Smooth muscle cell of the brain vasculature (primary cell): ENCODE data around the gene PDGFD.
A peak's percentile ranks its signal among the peaks of the same experiment; 100 is the strongest.

Experiments
- DNase-seq: peaks from one replicate; pipeline ENCODE4 v3.0.0-alpha.2; 2012; ENCODE audit warnings: low read depth, low spot score

PDGFD gene

GRCh38 chr11:104000798-104001197 is 163.1 kb downstream of the PDGFD start:
- DNase-seq: no peak

DNA sequence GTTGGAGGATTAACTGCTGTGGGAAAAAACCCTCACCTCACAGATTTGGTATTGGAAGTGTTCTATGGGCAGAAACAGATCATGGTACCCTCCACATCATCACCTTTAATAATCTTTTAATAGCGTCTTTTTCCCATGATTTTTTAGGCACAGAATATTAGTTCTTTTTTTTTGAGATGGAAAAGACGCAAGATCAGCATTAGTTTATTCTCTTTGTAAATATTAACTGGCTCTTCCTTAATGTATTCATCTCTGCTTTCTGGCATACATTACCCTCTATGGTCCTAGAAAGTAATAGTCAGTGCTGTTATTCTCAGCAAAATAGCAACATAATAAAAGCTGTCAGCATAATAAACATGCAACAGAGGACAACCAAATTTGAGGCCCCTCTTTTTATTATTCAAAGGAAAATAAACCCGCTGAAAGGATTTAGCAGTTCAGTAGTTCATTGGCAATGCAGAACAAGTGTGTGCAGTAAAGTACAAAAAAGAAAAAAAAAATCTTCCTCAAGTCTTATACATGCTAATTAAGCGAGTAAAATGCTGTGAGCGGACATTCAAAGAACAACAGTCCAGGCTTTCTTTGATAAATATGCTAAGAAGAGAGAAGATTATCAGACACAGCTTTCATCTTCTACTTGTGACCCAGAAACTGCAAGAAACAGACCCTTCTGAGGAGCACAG is 165.0 kb downstream of the PDGFD start:
- DNase-seq: no peak

DNA sequence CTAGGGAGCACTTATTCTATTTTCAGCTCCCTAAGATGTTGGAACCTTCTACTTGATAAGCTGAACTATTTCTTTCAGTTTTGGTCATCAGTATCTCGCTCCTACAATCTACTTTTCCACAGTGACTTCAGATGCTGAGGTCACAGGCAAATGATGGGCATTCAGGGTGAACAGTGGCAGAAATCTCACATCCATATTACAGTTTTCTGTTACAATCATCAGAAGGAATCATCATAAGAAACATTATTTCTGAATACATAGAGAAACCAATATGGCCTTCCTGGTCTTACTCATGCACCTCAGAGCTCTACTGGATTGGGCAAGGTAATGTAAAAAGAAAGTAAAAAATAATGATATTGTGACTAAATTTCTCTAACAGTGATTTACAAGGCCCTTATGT is 166.9 kb downstream of the PDGFD start:
- no peak for DNase-seq

GRCh38 chr11:103995896-103996295 is 168.1 kb downstream of the PDGFD start:
- no peak for DNase-seq

GRCh38 chr11:103994518-103994917 is 169.4 kb downstream of the PDGFD start:
- DNase-seq: no peak

- DNase-seq: no peak
Observed at GRCh38 chr11:103994094-103994493, 169.9 kb downstream of the PDGFD start.

DNA sequence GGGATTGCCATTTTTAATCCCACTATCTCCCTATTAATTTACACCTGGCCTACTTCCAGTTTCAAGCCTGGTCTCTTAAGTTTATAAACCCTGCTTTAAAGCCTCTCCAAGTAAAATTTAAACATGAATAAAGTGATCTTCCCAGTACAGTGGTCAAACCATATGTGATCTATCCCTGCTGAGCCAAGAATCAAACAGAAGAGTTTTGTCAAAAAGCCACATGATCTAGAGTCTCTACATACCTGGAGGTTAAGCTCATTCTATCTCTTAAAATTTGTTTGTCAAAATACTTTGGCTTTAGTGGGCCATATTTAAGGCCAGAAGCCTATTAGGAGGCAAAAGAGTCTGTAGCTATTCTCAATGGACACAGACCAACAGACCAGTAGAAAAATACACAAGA is 170.4 kb downstream of the PDGFD start:
- no peak for DNase-seq

GRCh38 chr11:103988595-103988969 is 175.4 kb downstream of the PDGFD start:
- DNase-seq: no peak

DNA sequence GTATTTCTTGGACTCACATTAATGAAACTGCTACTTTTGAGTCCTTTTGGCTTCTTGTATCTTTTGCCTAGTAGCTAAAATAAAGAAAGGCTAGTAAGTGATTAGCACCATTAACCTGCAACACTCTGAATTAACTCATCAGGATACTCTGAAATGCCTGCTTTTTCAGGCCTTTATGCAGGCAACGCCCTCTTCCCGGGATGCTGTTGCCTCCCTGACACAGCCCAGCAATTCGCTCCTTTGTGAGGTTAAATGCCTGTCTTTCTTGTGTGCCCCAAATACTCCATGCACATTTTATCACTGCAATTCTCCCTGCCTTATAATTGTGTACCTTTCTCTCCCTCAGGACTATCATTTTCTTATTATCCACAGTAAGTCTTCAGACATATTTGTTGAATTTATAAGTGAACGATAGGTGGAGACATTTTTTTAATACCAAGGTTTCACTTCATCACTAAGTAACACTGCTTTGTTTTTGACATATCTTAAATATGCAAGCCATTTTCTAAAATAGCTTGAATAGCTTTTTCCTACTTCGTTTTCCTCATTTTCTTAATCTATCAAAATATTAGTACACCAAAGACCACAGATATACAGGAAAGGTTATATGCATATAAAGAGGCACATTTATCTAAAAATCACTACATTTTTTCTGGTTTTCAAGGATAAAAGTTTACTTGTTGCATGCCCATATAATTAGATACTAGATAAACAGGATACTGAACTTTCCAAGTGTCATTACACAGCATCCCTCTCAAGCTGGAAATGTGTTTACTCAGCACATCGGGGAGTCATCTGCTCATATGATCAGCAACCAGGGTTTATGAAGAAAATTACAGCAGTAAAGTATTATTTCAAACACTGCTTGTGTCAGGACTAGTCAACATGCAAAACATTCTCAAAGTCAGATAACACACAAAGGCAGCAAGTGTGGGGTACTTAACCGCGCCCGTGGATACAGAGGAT is 176.0 kb downstream of the PDGFD start:
- peak; percentile 20 for DNase-seq

GRCh38 chr11:103985041-103985440 is 178.9 kb downstream of the PDGFD start:
- no peak for DNase-seq

DNA sequence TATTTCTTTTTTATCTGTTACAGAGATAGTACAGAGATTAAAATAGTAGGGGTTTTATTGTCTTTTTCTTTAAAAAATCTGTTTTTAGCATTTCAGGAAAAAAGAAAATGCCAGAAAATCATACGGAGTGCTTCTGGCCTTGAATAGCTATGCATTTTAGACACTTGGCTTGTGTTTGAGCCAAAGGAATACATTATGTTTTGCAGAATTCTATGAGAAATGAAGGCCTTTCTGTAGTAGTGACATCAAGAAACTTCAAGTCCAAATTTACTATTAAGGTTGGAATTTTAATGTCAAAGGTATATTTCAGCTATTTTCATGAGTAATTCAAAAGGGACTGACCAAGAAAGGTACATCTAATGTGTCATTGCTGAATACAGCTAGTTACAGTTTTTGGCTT is 183.8 kb downstream of the PDGFD start:
- DNase-seq: no peak

DNA sequence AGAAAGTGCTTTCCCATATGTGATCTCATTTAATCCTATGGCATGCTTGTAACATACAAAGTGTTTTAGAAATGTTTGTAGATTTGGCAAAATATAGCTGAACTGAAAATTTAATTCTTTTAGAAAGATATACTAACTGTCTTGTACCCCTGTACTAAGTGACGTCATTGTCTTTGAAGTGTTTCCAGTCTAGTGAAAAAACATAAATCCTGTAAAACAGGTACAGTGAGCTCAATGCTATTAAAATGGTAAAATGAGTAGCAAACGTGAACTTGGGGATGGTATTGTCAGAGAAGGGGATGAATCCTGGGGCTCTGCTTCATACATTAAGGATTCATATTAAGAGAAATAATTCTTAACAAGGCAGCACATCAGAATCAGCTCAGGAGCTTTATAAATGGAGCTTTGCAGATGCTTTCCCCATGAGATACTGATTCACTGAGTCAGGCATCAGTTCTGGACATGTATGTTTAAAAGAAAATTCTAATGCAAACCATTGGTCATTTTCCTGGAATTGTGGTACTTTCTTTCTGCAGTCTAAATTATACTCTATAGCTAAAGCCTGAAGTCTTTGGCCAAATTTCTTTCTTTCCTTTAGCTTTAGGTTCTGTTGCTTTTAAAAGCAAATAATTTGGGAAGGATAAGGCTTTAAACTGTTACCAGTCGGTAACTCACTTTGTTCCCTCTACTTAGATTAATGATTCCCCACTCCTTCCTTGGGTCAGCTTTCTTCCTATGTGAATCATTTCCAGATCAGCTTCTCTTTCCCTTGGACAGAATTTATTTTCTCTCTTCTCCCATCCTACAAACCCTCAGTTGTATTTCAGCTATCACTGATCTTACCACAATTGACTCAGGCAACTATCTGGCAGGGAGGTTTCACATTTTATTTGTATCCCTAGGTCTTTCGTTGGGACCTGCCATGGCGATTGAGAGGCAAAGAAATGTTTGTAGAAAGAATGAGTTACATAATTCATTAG is 185.0 kb downstream of the PDGFD start:
- DNase-seq: no peak

- no peak for DNase-seq
Observed at GRCh38 chr11:103972013-103972412, 191.9 kb downstream of the PDGFD start.

DNA sequence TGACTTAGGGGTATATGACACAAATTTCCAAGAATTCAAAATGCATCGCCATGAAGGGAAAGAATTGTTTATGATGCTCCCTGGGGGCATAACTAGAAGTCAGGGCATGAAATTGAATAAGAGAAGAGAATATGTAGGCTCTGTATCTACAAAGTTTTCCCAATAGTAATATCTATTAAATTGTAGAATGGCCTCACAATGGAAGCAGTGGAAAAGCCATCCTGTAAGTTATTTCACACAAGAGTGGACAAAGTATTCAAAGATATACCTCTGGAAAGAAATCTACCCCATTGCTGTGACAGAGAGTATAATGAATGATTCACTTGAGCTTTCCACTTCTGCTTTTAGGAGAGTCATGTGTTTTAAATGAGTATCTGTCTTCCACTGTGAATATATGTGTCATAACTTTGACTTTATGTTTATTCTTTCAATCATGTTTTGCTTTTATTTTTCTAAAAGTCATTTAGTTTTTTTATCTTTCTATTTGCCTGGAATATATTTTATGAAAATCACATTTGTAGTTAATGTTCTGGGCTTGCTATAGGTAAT is 193.2 kb downstream of the PDGFD start:
- no peak for DNase-seq

GRCh38 chr11:103968685-103969084 is 195.3 kb downstream of the PDGFD start:
- no peak for DNase-seq

GRCh38 chr11:103967985-103968384 is 196.0 kb downstream of the PDGFD start:
- no peak for DNase-seq

DNA sequence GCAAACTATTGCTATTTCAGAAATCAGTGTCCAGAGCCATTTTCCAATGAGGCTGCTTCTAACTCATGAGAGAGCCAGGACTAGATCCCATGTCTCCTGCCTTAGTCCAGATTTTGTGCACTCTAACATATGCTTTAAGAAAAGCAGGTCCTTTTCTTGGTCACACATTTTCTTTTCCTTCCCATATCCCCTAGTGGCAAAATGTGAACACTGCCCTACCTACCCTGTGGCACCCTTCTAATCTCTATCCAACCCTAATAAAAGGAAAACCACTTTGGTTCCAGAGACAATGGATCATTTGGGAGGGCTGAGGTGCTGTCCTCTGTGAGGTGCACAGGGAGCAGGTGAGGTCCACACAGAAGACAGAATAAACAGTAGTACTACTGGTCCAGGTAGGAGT is 199.6 kb downstream of the PDGFD start:
- no peak for DNase-seq

DNA sequence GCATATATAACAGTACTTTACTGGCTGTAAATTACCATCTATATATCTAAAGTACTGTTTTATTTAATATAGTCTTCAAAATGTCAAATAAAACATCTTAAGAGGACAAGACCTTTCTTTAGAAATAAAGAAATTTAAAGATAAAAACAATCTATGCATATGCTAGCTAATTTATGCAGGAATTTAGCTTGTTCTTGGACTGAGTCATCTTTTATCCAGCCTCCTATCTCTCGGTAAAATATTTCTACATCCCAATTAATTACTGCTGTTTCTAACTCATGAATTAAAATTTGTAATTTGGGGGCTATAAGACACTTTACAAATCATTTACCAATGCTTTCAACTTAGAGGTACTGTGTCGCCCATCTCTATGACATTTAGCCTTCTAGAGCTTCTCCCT is 200.3 kb downstream of the PDGFD start:
- no peak for DNase-seq

- DNase-seq: no peak
Observed at GRCh38 chr11:103961010-103961409, 202.9 kb downstream of the PDGFD start.

GRCh38 chr11:103960108-103960507 is 203.8 kb downstream of the PDGFD start:
- no peak for DNase-seq

- peak; percentile 43 for DNase-seq
Observed at GRCh38 chr11:103959279-103959942, 204.5 kb downstream of the PDGFD start.
